ENCODE measurements around the gene AMPD3. TPM values are rescaled to one million over a fixed set of nuclear protein-coding genes. Genes with fewer than 3 reads are reported as not detected.

Gene AMPD3
- polyA plus RNA-seq, 1 donor from 2014 or later: not detected

DNA sequence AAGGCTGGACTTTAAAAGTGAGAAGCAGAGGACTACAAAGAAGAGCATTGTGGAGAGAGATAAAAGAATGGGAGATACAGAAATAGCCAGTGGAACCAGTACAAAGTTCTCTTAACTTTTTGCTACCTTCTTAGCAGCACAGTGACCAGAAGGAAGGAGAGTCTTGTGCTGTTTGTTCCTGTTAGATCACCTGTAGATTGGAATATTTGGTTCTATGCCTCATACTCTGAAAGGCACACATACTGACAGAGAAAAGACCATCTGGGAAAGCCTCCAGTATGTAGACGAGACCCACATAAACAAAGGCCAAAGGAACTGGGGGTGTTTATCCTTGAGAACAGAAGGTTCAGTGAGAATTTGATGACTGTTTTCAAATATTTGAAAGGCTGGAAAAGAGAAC lies 67.2 kb downstream of the AMPD3 start:
- Histone ChIP-seq H3K9me2 (ENCODE audit: insufficient read depth, low read length) (no peaks in the 10 kb centered on the region), H4K20me1 (ENCODE audit: insufficient read depth) (no peaks in the 10 kb centered on the region), H3K79me2 (replicated peaks; ENCODE audit: insufficient read depth, low read length) (no peaks in the 10 kb centered on the region), H3K4me2 (ENCODE audit: low read length) (no peak overlapping the region), H2AFZ (ENCODE audit: low read depth, low read length) (no peak overlapping the region), H3K9ac (ENCODE audit: low read length) (no peak overlapping the region), H3F3A (ENCODE audit: insufficient read depth, low read length, poor library complexity, severe bottlenecking) (no peaks in the 10 kb centered on the region), H3K27me3 (ENCODE audit: insufficient read depth, low read depth, low read length) (no peaks in the 10 kb centered on the region), H3K4me3 (ENCODE audit: low read length) (no peak overlapping the region), H3K27ac (ENCODE audit: low read length) (no peak overlapping the region), H3K9me3 (ENCODE audit: low read length) (no peaks in the 10 kb centered on the region), H3K36me3 (ENCODE audit: insufficient read depth, low read length) (peaks cover 5% of the 10 kb centered on the region)
- TF ChIP-seq MXI1 (conservative IDR thresholded peaks at IDR 0.05; ENCODE audit: poor library complexity, severe bottlenecking) (no peak), POLR2AphosphoS5 (IDR thresholded peaks at IDR 0.05) (no peak), SMC3 (conservative IDR thresholded peaks at IDR 0.05; ENCODE audit: poor library complexity) (no peak), RAD21 (conservative IDR thresholded peaks at IDR 0.05) (no peak), CTCF (IDR thresholded peaks at IDR 0.05; ENCODE audit: poor library complexity, severe bottlenecking) (no peak), TAF1 (IDR thresholded peaks at IDR 0.05; ENCODE audit: low read depth) (no peak), EP300 (conservative IDR thresholded peaks at IDR 0.05; ENCODE audit: poor library complexity, severe bottlenecking) (no peak)
- TF ChIP-seq, protein P1, sequence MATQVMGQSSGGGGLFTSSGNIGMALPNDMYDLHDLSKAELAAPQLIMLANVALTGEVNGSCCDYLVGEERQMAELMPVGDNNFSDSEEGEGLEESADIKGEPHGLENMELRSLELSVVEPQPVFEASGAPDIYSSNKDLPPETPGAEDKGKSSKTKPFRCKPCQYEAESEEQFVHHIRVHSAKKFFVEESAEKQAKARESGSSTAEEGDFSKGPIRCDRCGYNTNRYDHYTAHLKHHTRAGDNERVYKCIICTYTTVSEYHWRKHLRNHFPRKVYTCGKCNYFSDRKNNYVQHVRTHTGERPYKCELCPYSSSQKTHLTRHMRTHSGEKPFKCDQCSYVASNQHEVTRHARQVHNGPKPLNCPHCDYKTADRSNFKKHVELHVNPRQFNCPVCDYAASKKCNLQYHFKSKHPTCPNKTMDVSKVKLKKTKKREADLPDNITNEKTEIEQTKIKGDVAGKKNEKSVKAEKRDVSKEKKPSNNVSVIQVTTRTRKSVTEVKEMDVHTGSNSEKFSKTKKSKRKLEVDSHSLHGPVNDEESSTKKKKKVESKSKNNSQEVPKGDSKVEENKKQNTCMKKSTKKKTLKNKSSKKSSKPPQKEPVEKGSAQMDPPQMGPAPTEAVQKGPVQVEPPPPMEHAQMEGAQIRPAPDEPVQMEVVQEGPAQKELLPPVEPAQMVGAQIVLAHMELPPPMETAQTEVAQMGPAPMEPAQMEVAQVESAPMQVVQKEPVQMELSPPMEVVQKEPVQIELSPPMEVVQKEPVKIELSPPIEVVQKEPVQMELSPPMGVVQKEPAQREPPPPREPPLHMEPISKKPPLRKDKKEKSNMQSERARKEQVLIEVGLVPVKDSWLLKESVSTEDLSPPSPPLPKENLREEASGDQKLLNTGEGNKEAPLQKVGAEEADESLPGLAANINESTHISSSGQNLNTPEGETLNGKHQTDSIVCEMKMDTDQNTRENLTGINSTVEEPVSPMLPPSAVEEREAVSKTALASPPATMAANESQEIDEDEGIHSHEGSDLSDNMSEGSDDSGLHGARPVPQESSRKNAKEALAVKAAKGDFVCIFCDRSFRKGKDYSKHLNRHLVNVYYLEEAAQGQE (IDR thresholded peaks at IDR 0.05; ENCODE audit: borderline replicate concordance): no peak

GRCh38 chr11:10522921-10523320 lies 67.9 kb downstream of the AMPD3 start:
- no peaks in the 10 kb centered on the region for H3K79me2 ChIP-seq (replicated peaks; ENCODE audit: insufficient read depth, low read length)
- no peak overlapping the region for H3K27ac ChIP-seq (ENCODE audit: low read length)
- no peaks in the 10 kb centered on the region for H3K9me2 ChIP-seq (ENCODE audit: insufficient read depth, low read length)
- H3K4me2 ChIP-seq (ENCODE audit: low read length): no peak overlapping the region
- H3K4me3 ChIP-seq (ENCODE audit: low read length): no peak overlapping the region
- TF ChIP-seq RAD21 (conservative IDR thresholded peaks at IDR 0.05) (no peak), EZH2 (IDR thresholded peaks at IDR 0.05; ENCODE audit: borderline replicate concordance, insufficient read depth, low read length, poor library complexity, severe bottlenecking) (no peak), SMC3 (conservative IDR thresholded peaks at IDR 0.05; ENCODE audit: poor library complexity) (no peak), TAF1 (IDR thresholded peaks at IDR 0.05; ENCODE audit: low read depth) (no peak), CTCF (IDR thresholded peaks at IDR 0.05; ENCODE audit: poor library complexity, severe bottlenecking) (no peak), POLR2AphosphoS5 (IDR thresholded peaks at IDR 0.05) (no peak), MXI1 (conservative IDR thresholded peaks at IDR 0.05; ENCODE audit: poor library complexity, severe bottlenecking) (no peak), EP300 (conservative IDR thresholded peaks at IDR 0.05; ENCODE audit: poor library complexity, severe bottlenecking) (no peak)
- TF ChIP-seq, protein P1 (IDR thresholded peaks at IDR 0.05; ENCODE audit: borderline replicate concordance): no peak
- no peak overlapping the region for H2AFZ ChIP-seq (ENCODE audit: low read depth, low read length)
- no peaks in the 10 kb centered on the region for H3K27me3 ChIP-seq (ENCODE audit: insufficient read depth, low read depth, low read length)
- H3K36me3 ChIP-seq (ENCODE audit: insufficient read depth, low read length): peaks cover 5% of the 10 kb centered on the region
- H4K20me1 ChIP-seq (ENCODE audit: insufficient read depth): no peaks in the 10 kb centered on the region
- H3F3A ChIP-seq (ENCODE audit: insufficient read depth, low read length, poor library complexity, severe bottlenecking): no peaks in the 10 kb centered on the region
- no peaks in the 10 kb centered on the region for H3K9me3 ChIP-seq (ENCODE audit: low read length)
- H3K9ac ChIP-seq (ENCODE audit: low read length): no peak overlapping the region

Data from neural cell (in vitro differentiated cells).